Measurements from ENCODE around the gene C1QTNF2. TPM values are rescaled to one million over a fixed set of nuclear protein-coding genes. Genes with fewer than 3 reads are reported as not detected.

Gene C1QTNF2
- total RNA-seq, 6 experiments from 2014 or later: 0.76 to 2.9 (median 2.6) TPM

GRCh38 chr5:160330212-160330611 lies 40.2 kb downstream of the C1QTNF2 start:
- TF ChIP-seq CTCF (IDR thresholded peaks at IDR 0.05): no peak
- H3K9me3 Mint-ChIP-seq: no peaks in the 10 kb centered on the region

GRCh38 chr5:160327818-160328217 lies 42.6 kb downstream of the C1QTNF2 start:
- Mint-ChIP-seq H3K27ac (no peak overlapping the region), H3K27me3 (ENCODE audit: insufficient read depth) (peaks cover 22% of the 10 kb centered on the region), H3K4me1 (ENCODE audit: low read depth) (no peaks in the 10 kb centered on the region), H3K36me3 (ENCODE audit: low read depth) (no peaks in the 10 kb centered on the region), H3K4me3 (no peak overlapping the region), H3K9me3 (no peaks in the 10 kb centered on the region)
- no peak for DNase-seq
- TF ChIP-seq CTCF (IDR thresholded peaks at IDR 0.05): no peak

More at GRCh38 chr5:160330212-160330611, 40.2 kb downstream of the C1QTNF2 start:
- no peaks in the 10 kb centered on the region for H3K36me3 Mint-ChIP-seq (ENCODE audit: low read depth)
- DNase-seq: no peak
- no peak overlapping the region for H3K27ac Mint-ChIP-seq
- H3K4me1 Mint-ChIP-seq (ENCODE audit: low read depth): peaks cover 10% of the 10 kb centered on the region
- no peak overlapping the region for H3K4me3 Mint-ChIP-seq
- peaks cover 16% of the 10 kb centered on the region for H3K27me3 Mint-ChIP-seq (ENCODE audit: insufficient read depth)

- no peak overlapping the region for H3K27ac Mint-ChIP-seq
- no peaks in the 10 kb centered on the region for H3K4me1 Mint-ChIP-seq (ENCODE audit: low read depth)
- TF ChIP-seq CTCF (IDR thresholded peaks at IDR 0.05): no peak
- H3K36me3 Mint-ChIP-seq (ENCODE audit: low read depth): no peaks in the 10 kb centered on the region
- H3K9me3 Mint-ChIP-seq: no peaks in the 10 kb centered on the region
- no peak overlapping the region for H3K4me3 Mint-ChIP-seq
- peaks cover 24% of the 10 kb centered on the region for H3K27me3 Mint-ChIP-seq (ENCODE audit: insufficient read depth)
- DNase-seq: no peak
Observed at GRCh38 chr5:160326981-160327380, 43.4 kb downstream of the C1QTNF2 start.

- H3K27ac Mint-ChIP-seq: no peak overlapping the region
- H3K4me1 Mint-ChIP-seq (ENCODE audit: low read depth): no peaks in the 10 kb centered on the region
- no peaks in the 10 kb centered on the region for H3K36me3 Mint-ChIP-seq (ENCODE audit: low read depth)
- peaks cover 30% of the 10 kb centered on the region for H3K27me3 Mint-ChIP-seq (ENCODE audit: insufficient read depth)
- DNase-seq: no peak
- no peaks in the 10 kb centered on the region for H3K9me3 Mint-ChIP-seq
- no peak for TF ChIP-seq CTCF (IDR thresholded peaks at IDR 0.05)
- H3K4me3 Mint-ChIP-seq: no peak overlapping the region
Observed at GRCh38 chr5:160325716-160326115, 44.7 kb downstream of the C1QTNF2 start.

- no peak for TF ChIP-seq CTCF (IDR thresholded peaks at IDR 0.05)
- Mint-ChIP-seq H3K36me3 (ENCODE audit: low read depth) (no peaks in the 10 kb centered on the region), H3K27me3 (ENCODE audit: insufficient read depth) (peaks cover 33% of the 10 kb centered on the region), H3K9me3 (no peaks in the 10 kb centered on the region), H3K4me1 (ENCODE audit: low read depth) (no peaks in the 10 kb centered on the region), H3K4me3 (no peak overlapping the region), H3K27ac (no peak overlapping the region)
- no peak for DNase-seq
Observed at GRCh38 chr5:160324886-160325285, 45.5 kb downstream of the C1QTNF2 start.

GRCh38 chr5:160318409-160318808 lies 52.0 kb downstream of the C1QTNF2 start:
- Mint-ChIP-seq H3K27me3 (ENCODE audit: insufficient read depth) (peaks cover 25% of the 10 kb centered on the region), H3K4me1 (ENCODE audit: low read depth) (peaks cover 19% of the 10 kb centered on the region), H3K27ac (no peak overlapping the region), H3K4me3 (no peak overlapping the region), H3K36me3 (ENCODE audit: low read depth) (no peaks in the 10 kb centered on the region), H3K9me3 (no peaks in the 10 kb centered on the region)
- DNase-seq: no peak
- TF ChIP-seq CTCF (IDR thresholded peaks at IDR 0.05): no peak
